DMS114 treated with DMSO at 0.1 percent for 48 hours (cell line): ENCODE measurements around the gene EDNRA.

ENCODE experiments used
- DNase-seq: peaks from one replicate; lab custom pipeline; 2025; ENCODE audit not compliant: unreplicated experiment; lab: John Stamatoyannopoulos, UW

Gene EDNRA

DNA sequence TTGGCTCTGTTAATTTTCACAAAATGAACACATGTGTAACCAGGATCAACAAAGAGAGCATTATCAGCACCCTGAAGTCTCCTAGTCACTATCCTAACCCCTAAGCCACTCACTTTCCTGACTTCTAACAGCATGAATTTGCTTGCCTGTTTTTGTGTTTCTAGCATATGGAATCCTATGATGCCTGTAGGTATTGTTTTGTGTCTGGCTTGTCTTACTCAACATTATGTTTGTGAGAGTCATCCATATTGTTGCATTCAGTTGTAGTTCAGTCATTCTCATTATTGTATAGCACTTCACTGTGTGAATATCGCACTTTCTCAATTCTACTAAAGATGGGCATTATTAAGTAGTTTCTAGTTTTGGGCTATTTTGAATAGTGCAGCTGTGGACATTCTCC lies 15.6 kb downstream of the EDNRA start:
- no peak for DNase-seq

DNA sequence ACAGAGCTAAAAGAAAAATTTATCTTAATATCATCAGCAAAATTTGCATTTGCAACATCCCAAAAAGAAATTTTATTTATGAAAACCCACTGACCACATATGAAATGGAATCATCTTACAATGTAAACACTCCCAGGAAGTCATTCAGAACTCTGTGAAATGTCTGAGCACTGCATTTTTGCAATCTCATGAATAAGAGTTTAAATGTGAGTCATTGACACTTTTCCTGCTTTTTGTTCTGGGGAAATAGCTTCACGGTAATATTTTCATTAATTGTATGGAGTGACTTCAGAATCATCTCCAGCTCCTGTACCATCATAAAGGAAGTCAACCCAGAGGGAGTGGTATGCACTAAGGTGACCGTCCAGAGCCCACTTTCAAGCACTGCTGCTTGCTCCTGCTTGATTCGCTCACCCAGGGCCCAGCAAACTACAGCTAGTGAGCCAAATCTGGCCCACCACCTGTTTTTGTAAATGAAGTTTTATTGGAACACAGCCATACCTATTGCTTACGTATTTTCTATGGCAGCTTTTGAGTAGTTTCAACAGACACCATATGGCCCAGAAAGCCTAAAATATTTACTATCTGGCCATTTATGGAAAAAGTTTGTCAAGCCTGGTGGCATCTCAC lies 17.2 kb downstream of the EDNRA start:
- no peak for DNase-seq

DNA sequence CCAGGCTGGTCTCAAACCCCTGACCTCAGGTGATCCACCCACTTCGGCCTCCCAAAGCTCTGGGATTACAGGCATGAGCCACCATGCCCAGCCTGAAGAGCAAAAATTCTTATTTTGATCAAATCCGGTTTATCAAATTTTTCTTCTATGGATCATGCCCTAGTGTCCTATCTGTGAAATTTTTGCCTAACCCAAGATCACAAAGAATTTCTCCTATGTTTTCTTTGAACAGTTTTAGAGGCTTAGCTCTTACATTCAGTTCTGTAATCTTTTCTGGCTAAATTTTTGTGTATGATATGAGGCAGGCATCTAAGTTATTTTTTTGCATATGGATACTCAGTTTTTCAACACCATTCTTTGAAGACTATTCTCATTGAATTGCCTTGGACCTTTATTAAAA lies 27.4 kb downstream of the EDNRA start:
- DNase-seq, result no peak

DNA sequence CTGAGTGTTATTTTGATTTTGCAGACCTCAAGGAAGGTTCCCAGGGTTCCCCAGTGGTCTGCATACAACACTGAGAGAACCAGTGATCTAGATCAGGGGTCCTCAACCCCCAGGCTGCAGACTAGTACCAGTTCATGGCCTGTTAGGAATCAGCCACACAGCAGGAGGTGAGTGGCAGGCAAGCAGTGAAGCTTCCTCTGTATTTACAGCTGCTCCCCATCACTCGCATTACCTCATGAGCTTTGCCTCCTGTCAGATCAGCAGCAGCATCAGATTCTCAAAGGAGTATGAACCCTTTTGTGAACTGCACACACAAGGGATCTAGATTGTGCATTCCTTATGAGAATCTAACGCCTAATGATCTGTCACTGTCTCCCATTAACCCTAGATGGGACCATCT lies 28.5 kb downstream of the EDNRA start:
- DNase-seq, result no peak

DNA sequence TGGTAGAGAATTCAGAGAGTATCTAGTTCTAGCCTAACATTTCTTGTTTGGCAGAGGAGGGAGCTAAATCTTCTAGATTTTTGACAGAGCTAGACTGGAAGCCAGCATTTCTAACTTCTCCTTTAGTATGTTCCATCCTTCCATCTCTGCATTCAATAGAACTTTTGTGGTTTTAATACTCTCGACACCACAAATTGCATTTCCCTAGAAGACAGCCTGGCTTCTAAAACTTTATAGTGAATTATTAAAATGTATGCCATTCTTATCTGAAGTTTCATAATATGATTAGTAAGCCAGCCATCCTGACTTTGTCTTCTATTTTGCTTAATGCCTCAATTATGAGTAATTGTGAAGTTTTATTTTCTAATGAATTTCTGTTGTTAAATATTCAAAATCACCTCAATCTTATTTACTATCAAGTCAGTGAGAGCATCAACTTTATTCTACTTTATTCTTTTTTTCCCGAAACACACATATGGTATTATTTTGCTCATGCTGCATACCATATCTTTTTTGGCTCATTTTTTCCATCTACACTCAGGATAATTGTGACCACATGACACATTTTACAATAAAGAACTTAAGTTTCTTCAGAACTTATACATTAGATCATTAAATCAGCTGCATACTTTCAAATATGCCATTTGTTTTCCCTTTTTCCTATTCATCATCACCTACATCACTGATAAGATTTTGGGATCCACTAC lies 30.2 kb downstream of the EDNRA start:
- DNase-seq, result no peak

DNA sequence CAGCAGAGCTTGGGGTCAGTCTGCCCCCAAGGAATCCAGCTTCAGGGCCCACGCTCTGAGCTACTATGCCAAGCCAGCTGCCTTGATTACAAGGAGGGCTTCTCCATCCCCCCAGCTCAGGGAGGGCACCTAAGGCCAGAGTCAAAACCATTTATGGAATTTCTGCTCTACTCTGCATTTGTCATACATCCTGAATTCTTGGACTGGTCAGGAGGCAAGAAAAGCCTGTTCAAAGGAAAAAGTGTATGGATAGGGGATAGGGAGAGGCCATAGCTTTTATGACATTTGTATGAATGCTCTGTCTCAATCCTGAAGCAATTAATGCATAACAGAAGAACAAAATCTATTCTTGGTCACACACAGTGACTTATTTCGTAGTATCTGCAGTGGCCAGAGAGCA lies 32.2 kb downstream of the EDNRA start:
- no peak for DNase-seq

DNA sequence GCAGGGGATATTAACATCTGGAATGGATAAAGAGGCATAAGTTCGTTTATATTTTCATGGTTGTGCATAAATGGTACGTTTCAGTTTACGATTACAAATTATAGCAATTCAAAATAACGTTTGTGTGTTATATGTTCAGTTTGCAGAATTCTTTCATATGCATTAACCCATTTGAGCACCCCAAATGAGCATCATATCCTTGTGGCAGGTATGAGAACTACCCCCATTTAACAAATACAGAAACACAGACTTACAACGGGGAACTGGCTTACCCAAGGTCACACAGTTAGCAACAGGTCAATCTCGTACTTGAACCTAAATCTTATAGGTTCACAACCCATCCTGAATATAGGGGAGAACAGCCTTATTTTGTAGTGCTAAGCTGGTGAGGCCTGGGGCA lies 33.1 kb downstream of the EDNRA start:
- no peak for DNase-seq

DNA sequence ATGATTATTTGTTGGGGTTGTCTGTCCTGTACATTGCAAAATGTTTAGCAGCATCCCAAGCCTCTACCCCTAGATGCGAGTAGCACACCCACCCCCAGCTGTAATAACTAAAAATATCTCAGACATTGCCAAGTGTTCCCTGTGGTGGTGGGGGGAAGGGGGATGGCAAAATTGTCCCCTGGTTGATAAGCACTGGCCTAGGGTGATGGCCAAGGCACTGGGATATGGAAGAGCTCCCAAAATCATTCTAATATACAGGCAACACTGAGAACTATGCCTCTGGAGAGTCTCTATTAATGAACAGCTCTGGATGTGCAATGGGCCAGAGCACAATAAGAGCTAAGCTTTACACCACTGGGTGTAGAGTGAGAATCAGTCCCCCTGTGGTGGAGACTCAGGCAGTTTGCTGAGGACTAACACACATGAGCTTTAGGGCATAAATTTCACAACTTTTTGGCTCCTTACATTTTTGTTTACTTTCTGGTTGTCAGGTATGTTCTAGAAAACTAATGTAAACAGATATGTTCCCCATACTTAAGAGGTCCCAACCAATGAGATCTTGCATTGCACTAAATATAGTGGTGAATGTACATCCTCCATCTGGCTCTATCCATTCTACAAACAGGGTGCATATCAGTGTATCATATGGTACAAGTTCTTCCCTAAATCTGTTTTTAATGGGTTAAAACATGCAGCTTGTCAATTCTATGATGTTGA lies 34.5 kb downstream of the EDNRA start:
- DNase-seq, result no peak

DNA sequence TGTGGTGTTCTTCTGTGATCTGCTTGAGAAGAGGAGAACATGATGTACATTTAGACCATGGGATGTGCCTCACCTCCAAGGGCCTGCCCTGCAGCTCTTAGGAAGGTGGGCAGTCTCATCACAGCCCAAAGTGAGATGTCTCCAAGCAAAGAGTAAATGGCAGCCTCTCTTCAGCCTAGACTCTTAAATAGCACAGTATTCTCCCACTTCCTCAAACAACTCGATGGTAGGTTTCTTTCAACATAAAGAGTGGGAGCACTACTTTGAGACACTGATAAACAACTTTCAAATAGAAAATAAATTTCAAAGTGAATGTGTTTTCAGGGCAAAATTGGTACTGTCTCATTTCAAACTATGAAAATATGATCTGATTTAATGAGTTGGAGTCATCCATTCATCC lies 35.2 kb downstream of the EDNRA start:
- no peak for DNase-seq

DNA sequence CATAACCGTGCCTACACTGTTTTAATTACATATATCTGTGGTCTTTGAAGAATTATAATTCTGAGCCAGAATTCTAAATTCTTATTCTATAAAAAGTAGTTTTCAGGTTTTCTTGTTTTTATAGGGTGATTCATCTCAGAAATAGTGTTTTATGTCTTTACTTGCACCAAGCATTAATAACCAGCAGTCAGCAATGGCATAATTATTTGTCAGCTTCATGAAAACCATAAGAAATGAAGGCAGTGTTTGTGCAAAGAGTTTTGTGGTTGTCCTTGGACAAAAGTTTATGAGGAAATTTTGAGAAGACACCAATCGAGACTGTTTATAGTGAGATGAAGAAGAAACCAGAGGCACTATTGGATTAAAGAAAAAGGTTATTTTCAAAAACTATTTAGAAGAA lies 37.2 kb downstream of the EDNRA start:
- no peak for DNase-seq

DNA sequence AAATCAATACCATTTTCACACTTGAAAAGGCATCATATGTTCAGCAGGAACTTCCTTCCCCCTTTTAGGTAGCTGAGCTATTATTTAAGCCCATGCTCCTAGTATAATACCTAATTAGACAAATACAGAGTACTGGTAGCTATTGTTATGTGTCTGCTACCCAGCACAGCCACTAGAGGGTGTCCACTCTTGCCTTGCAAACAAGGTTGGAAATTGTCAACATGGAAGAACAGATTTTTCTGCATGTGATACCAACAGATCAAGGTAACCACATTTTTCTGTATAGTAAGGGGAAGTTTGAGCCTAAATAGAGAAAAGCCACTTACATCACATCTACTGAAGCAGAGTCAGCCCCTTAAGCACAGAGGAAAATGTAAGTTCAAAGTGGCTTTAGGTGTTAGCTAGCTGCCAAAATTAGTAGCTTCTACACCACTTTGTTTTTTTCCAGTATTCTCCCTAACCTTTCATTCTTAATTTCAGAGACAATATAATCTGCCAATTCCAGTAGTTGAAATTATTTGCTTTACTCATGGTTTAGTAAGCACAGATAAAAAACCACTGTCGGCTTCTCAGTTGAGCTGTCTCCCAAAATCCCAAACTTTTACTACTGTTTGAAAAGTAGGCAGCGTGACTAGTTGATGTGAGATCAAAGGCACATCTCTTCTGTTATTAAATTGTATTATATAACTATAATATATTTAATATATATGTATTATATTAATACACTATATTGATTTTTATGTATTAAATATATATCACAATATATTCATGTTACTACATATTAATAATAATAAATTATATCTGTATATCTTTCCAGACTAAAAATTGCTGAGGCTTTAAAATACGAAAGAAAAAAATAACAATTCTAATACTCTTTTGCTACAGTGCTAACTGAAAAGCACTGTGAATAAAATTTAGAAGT lies 38.2 kb downstream of the EDNRA start:
- peak; percentile 27 for DNase-seq

DNA sequence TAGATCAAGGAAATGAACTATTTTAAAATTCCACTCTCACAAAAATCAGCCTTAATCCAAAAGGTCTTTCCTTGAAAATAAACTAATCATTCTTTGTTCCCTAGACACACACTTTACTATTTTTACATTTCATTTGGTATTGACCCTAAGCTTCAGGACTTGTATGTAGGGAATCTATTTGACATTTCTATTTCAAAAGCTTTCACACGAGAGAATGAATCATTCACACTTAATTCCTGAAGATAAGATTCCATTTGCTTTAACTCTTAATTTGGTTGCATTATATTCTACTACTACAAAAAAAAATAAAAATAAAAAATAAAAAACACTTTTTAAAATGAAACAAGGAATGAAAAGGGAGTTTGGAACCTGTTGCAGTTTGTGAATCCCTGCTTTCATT lies 43.7 kb downstream of the EDNRA start:
- DNase-seq, result no peak

DNA sequence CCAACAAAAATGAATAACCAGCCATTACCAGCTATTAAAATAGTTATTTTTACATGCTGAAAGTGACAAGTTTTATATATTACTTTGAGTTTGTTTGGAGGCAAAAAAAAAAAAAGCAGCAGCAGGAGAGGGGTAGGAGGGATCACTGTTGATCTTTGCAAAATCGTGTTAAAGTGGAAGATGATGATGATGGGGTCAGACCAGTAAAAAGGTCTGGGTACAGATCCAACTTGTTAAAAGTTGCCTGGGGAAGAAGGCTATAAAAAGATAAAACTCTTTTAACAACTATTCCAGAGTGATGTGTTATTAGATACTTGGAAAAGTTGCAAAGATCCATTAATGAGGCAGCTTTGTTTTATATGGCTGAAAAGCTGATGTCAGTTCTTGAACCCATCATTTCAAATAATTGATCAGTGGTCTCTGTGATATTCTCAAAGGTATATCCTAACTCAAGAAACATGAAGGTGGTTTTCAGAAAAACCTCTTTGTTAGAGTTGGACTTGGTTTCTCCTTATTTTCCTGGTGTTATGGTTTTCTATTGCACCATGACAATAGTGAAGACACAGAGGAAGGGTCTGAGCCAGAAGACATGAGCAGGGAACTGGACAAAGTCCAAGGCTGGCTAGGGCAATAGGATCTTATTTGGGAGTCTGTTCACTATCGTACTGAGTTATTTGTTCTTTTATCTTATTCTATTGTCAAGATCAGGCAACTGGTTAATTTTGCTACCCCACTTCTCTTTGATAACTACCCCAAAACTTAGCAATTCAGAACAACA lies 44.8 kb downstream of the EDNRA start:
- DNase-seq, result no peak

DNA sequence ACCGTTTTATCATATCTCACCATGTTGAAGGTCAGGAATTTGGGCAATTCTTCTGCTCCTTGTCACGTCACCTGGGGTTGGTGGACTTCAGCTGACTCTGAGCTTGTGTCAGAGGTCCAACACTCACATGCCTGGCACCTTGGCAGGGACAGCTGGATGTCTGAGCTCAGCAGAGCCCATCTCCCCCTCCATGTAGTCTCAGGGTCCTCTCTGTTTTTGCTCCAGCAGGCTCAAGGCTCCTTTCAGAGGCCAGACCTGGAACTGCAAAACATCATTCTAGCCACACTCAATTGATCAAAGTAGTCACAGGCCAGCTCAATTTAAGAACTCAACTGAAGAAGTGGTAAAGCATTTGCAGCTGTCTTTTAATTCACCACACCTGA lies 45.4 kb downstream of the EDNRA start:
- DNase-seq, result no peak

DNA sequence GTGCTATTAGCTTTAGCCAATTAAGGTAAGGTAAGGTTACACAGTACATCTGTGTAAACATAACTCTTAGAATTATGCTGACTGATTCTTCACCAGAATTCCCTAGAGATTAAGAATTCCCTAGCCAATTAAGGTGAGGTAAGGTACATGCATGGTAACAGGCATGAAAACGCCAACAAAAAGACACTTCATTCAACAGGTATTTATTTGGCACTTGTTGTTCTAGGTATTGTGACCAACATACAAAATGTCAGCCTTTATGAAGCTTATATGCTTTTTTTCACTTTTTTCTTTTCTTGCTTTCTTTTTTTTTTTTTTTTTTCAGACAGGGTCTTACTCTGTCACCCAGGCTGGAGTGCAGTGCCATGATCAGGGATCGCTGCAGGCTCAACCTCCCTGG lies 47.2 kb downstream of the EDNRA start:
- DNase-seq, result no peak

DNA sequence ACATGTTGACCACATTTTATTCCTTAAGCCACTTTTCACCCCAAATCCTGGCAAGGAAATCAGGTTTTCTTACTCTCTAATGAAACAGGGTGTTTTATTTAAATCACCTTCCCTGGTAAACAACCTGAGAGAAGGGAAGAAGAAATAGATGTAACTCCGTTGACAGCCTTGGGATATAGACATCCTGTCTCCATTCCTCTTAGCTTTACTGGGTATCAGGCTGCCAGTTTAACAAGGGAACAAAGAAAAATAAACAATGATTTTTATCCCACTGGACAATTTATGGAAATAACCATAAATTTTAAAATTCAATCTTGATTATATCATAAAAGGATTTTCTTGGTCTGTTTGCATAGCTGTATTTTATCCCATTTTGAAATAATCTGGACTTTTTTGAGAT lies 49.2 kb downstream of the EDNRA start:
- no peak for DNase-seq

DNA sequence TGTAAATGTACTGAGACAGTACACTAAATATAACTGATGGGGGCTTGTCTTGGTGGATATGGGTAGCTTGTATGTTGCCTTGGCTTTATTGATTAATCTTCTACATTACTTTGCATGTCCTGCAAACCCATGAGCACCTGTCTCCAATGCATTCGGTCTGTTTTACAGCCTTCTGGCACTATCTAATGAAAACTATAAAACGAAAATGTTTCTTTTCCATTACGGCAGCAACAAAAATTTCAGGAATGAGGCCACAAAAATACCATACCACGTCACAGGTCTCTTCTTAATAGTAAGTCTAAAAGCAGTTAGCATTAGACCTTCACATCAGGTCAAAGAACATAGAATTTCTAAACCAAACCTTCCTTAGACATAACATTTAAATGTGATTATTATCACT lies 49.8 kb downstream of the EDNRA start:
- no peak for DNase-seq

DNA sequence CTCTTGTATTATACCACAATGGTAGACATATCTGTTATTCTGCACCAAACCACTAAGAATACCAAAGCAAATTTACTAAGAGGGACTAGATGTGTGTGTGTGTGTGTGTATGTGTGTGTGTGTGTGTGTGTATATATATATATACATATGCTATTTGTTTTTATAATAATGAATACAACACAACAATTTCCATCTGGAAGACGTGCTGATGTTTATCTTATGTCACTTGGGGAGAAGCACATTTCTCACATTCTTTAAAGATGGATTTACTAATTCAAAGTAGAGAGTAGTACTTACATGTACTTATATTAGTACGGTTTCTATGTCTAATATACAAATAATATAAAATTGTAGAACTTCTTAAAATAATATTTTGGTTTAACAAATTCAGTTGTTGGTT lies 52.0 kb downstream of the EDNRA start:
- no peak for DNase-seq

DNA sequence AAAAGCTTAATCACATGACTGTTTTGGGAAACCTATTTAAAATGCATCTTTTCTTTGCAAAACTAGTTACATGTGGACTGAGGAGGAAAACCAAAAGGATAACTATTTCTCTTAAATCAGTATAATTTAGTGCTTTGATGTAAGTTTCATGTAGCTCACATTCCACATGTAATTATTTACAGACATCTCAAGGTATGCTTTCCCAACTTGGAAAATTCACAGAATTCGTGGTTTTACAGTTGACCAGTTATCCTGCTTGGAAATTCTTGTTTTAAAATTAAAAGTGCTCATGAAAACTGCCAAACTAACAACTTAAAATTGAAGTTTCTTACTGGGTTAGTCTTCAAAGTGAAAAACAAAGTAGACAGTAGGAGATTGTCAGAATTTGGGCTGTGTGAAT lies 52.4 kb downstream of the EDNRA start:
- DNase-seq, result no peak

DNA sequence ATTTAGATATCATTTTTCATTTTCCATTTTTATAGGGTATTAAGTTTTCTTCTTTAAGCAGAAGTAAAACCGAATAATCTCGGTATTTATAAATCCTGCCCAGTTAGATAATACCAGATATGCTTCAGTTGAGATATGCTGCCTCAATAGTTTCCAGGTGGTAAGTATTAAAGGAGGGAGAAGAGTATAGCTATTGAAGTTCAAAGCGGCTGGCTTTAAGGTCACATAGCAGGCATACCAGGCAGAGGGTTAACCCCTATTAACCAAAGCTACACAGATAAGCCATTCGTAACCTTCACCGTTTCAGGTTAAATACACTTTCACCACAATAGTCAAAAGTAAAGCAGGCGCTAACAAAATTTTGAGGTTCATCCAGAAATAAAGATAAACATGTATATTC lies 54.2 kb downstream of the EDNRA start:
- DNase-seq, result no peak

DNA sequence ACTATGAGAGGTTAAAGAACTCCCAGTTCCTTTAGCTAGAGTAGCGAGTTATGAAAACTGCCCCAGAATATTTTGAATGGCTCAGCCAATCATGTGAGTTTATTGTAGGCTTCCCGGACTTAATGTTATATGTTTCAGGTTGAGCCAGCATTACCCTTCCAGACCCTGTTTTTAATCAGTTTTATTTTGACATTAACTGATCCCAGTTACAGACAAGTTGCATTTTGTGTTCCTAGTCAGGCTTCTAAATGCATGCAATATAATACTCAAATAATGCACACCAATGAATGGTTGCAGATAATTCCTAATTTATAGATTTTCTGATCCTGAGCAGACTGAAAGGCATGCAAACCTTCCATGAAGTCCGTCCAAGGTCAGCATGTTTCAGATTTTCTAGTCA lies 57.8 kb downstream of the EDNRA start:
- DNase-seq, result no peak
